GM23338 (cell line): ENCODE data around the gene STX5. TPM values are rescaled to one million over a fixed set of nuclear protein-coding genes. Genes with fewer than 3 reads are reported as not detected.
"Not testable (repeated sequence)": the region's sequence is repeated elsewhere in the genome, so short reads cannot be mapped to it uniquely, and the experiment has no call there.

Experiments used
- ATAC-seq: fragments of 200-7000 bp; cut with Tn5 transposase; 3 replicates; pipeline ENCODE4 v1.9.1; 2020
- DNase-seq: peaks from one replicate; pipeline ENCODE4 v3.0.0-alpha.2; 2015; ENCODE audit warnings: low spot score
- H2AFZ ChIP-seq: fragments of 200-600 bp; sonication (generic); 2 replicates; pipeline ENCODE4 v1.8.0; 2016; ENCODE audit warnings: antibody characterized with exemption, mild to moderate bottlenecking, moderate library complexity
- H3F3A ChIP-seq: fragments of 200-600 bp; sonication (generic); replicated peaks from 2 replicates; pipeline ENCODE4 v1.8.0; 2017; ENCODE audit warnings: antibody characterized with exemption, mixed run types, low read depth
- H3K27ac ChIP-seq: fragments of 200-600 bp; sonication (generic); 2 replicates; pipeline ENCODE4 v1.6.1; 2016; ENCODE audit warnings: low read depth
- H3K27me3 ChIP-seq: fragments of 200-600 bp; sonication (generic); 2 replicates; pipeline ENCODE4 v1.8.0; 2016; ENCODE audit warnings: mild to moderate bottlenecking, mixed run types, moderate library complexity; ENCODE audit not compliant: insufficient read depth
- H3K36me3 ChIP-seq: fragments of 200-600 bp; sonication (generic); 2 replicates; pipeline ENCODE4 v1.8.0; 2016; ENCODE audit warnings: mild to moderate bottlenecking; ENCODE audit not compliant: insufficient read depth
- H3K4me1 ChIP-seq: fragments of 200-600 bp; sonication (generic); 2 replicates; pipeline ENCODE4 v1.8.0; 2016; ENCODE audit warnings: mild to moderate bottlenecking, moderate library complexity; ENCODE audit not compliant: insufficient read depth
- H3K4me2 ChIP-seq: fragments of 200-600 bp; sonication (generic); 2 replicates; pipeline ENCODE4 v1.7.1; 2017; ENCODE audit warnings: mixed run types
- H3K4me3 ChIP-seq: fragments of 200-600 bp; sonication (generic); 2 replicates; pipeline ENCODE4 v1.6.1; 2016; ENCODE audit warnings: mixed run types
- H3K79me2 ChIP-seq: fragments of 200-600 bp; sonication (generic); replicated peaks from 2 replicates; pipeline ENCODE4 v1.8.0; 2017; ENCODE audit warnings: mild to moderate bottlenecking; ENCODE audit not compliant: insufficient read depth
- H3K9me2 ChIP-seq: fragments of 200-600 bp; sonication (generic); 2 replicates; pipeline ENCODE4 v1.8.0; 2017; ENCODE audit not compliant: insufficient read depth
- H4K20me1 ChIP-seq: fragments of 200-600 bp; sonication (generic); replicated peaks from 2 replicates; pipeline ENCODE4 v1.8.0; 2017; ENCODE audit warnings: mild to moderate bottlenecking; ENCODE audit not compliant: insufficient read depth
- H3K27ac Mint-ChIP-seq: 2 replicates; pipeline ENCODE4 v1.8.0; 2020; ENCODE audit warnings: inconsistent platforms, mild to moderate bottlenecking, moderate library complexity, mixed read lengths
- H3K27me3 Mint-ChIP-seq: 3 replicates; pipeline ENCODE4 v1.8.0; 2022; ENCODE audit warnings: low read depth, mild to moderate bottlenecking, moderate library complexity, mixed read lengths, inconsistent platforms; ENCODE audit not compliant: insufficient read depth, poor library complexity
- H3K36me3 Mint-ChIP-seq: 3 replicates; pipeline ENCODE4 v1.8.0; 2021; ENCODE audit warnings: low read depth, mild to moderate bottlenecking, inconsistent platforms, moderate library complexity, mixed read lengths
- H3K4me1 Mint-ChIP-seq: 3 replicates; pipeline ENCODE4 v1.8.0; 2020; ENCODE audit warnings: mild to moderate bottlenecking, inconsistent platforms, mixed read lengths
- H3K4me3 Mint-ChIP-seq: 3 replicates; pipeline ENCODE4 v1.8.0; 2021; ENCODE audit warnings: moderate library complexity, mild to moderate bottlenecking, inconsistent platforms, mixed read lengths
- H3K9me3 Mint-ChIP-seq: 3 replicates; pipeline ENCODE4 v1.8.0; 2020; ENCODE audit warnings: moderate library complexity, mild to moderate bottlenecking, inconsistent platforms, mixed read lengths
- CREB1 ChIP-seq: fragments of 250-450 bp; sonication (Bioruptor Pico); IDR thresholded peaks from 2 replicates; pipeline ENCODE4 v1.5.0; 2020; ENCODE audit warnings: low read depth, mild to moderate bottlenecking, moderate library complexity
- EZH2 ChIP-seq: fragments of 200-600 bp; sonication (generic); IDR thresholded peaks from one replicate; pipeline ENCODE4 v1.8.0; 2017; ENCODE audit warnings: antibody characterized with exemption, mild to moderate bottlenecking, low read depth; ENCODE audit not compliant: unreplicated experiment
- EZH2phosphoT487 ChIP-seq: fragments of 200-600 bp; sonication (generic); IDR thresholded peaks from one replicate; pipeline ENCODE4 v1.8.1; 2018; ENCODE audit warnings: antibody characterized with exemption; ENCODE audit not compliant: unreplicated experiment
- JUNB ChIP-seq: IDR thresholded peaks from one replicate; pipeline ENCODE4 v1.6.1; 2016; ENCODE audit warnings: antibody characterized with exemption; ENCODE audit not compliant: unreplicated experiment
- STAT1 ChIP-seq: IDR thresholded peaks from one replicate; pipeline ENCODE4 v1.6.1; 2016; ENCODE audit warnings: antibody characterized with exemption; ENCODE audit not compliant: unreplicated experiment
- ZNF114 ChIP-seq: fragments of 250-450 bp; sonication (Bioruptor Pico); IDR thresholded peaks from 2 replicates; pipeline ENCODE4 v1.5.0; 2020; ENCODE audit warnings: mild to moderate bottlenecking, moderate library complexity
- polyA plus RNA-seq: library from polyadenylated mRNA; unstranded; fragments of >200 nt; fragmentation: Nextera tagmentation; extraction: Ambion mirVana; gene quantifications from 2 replicates; pipeline ENCODE4 v1.2.1, GENCODE V29; 2016
- total RNA-seq: library from RNA; depleted of rRNA; stranded (reverse); fragments of >200 nt; shearing (Covaris generic); gene quantifications from 2 replicates; pipeline ENCODE4 v1.2.3, GENCODE V29; 2014
- TF ChIP-seq, protein P1 (sequence below): IDR thresholded peaks from 2 replicates; pipeline ENCODE4 v1.6.1; 2016; ENCODE audit warnings: antibody characterized with exemption
- TF ChIP-seq, protein P2 (sequence below): IDR thresholded peaks from one replicate; pipeline ENCODE4 v1.6.1; 2018; ENCODE audit warnings: antibody characterized with exemption; ENCODE audit not compliant: unreplicated experiment

The STX5 gene
- total and polyA plus RNA-seq, 2 experiments from 2014 or later = 7.7 to 22.2 TPM

DNA sequence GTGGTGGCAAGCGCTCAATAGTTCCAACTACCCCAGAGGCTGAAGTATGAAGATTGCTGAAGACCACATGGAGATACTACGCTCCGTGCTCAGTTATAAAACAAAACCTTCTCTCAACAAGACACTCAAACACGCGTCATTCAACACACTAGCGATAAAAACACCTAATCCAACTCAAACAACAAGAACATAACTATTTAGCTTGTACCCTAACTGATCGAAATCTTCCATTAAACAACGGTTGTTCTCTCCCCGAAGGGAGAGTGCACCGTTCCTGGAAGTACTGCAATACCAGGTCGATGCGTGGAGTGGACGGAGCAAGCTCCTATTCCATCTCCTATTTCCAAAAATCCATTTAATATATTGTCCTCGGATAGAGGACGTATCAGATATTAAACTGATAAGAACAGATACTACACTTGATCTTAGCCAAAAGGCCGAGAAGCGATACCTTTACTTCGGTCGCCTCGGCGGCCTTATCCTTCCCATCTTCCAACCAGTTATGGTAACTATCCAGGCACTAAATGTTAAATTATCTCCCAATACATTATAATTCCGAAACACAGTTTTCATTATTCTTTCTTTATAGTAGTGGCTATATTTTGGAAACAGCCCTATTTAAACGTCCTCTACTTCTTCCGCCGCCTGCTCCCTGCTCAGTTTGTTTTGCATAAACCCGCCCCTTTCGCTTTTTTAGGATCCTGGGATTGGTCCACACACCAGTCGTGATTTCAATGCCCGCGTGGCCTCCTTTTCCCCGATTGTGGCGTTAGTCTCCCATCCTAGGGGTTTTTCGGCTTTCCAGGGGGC is 9.7 kb upstream of the STX5 start (continued):
- TF ChIP-seq, protein P1, sequence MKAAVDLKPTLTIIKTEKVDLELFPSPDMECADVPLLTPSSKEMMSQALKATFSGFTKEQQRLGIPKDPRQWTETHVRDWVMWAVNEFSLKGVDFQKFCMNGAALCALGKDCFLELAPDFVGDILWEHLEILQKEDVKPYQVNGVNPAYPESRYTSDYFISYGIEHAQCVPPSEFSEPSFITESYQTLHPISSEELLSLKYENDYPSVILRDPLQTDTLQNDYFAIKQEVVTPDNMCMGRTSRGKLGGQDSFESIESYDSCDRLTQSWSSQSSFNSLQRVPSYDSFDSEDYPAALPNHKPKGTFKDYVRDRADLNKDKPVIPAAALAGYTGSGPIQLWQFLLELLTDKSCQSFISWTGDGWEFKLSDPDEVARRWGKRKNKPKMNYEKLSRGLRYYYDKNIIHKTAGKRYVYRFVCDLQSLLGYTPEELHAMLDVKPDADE = peak; percentile 98
- TF ChIP-seq CREB1 (peak; percentile 86), JUNB (peak; percentile 59), ZNF114 (peak; percentile 65), EZH2 (no peak), STAT1 (no peak), EZH2phosphoT487 (no peak)
- TF ChIP-seq, protein P2, sequence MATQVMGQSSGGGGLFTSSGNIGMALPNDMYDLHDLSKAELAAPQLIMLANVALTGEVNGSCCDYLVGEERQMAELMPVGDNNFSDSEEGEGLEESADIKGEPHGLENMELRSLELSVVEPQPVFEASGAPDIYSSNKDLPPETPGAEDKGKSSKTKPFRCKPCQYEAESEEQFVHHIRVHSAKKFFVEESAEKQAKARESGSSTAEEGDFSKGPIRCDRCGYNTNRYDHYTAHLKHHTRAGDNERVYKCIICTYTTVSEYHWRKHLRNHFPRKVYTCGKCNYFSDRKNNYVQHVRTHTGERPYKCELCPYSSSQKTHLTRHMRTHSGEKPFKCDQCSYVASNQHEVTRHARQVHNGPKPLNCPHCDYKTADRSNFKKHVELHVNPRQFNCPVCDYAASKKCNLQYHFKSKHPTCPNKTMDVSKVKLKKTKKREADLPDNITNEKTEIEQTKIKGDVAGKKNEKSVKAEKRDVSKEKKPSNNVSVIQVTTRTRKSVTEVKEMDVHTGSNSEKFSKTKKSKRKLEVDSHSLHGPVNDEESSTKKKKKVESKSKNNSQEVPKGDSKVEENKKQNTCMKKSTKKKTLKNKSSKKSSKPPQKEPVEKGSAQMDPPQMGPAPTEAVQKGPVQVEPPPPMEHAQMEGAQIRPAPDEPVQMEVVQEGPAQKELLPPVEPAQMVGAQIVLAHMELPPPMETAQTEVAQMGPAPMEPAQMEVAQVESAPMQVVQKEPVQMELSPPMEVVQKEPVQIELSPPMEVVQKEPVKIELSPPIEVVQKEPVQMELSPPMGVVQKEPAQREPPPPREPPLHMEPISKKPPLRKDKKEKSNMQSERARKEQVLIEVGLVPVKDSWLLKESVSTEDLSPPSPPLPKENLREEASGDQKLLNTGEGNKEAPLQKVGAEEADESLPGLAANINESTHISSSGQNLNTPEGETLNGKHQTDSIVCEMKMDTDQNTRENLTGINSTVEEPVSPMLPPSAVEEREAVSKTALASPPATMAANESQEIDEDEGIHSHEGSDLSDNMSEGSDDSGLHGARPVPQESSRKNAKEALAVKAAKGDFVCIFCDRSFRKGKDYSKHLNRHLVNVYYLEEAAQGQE = no peak

DNA sequence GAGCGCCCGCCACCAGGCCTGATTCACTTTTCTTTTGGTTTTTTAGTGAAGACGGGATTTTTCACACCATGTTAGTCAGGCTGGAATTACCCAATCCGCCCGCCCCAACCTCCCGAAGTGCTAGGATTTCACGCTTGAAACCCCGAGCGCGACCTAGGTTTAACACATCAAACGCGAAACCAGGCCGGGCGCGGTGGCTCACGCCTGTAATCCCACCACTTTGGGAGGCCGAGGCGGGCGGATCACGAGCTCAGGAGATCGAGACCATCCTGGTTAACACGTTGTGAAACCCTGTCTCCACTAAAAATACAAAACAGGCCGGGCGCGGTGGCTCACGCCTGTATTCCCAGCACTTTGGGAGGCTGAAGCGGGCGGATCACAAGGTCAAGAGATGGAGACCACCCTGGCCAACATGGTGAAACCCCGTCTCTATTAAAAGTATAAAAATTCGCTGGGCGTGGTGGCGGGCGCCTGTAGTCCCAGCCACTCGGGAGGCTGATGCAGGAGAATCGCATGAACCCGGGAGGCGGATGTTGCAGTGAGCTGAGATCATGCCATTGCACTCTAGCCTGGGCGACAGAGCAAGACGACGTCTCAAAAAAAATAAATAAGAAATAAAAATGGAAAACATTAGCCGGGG is 9.0 kb upstream of the STX5 start:
- not testable (repeated sequence) for H3K27ac Mint-ChIP-seq, H3K9me3 Mint-ChIP-seq, H3K4me3 Mint-ChIP-seq

More for the DNA sequence above, 9.0 kb upstream of the STX5 start:
- DNase-seq (peak; percentile 79), ATAC-seq (peak; percentile 4)
- not testable (repeated sequence) for H3K27me3 ChIP-seq, H2AFZ ChIP-seq, H3K4me1 ChIP-seq, H3K36me3 ChIP-seq, H4K20me1 ChIP-seq, H3K9me2 ChIP-seq
- Histone ChIP-seq H3F3A (peaks cover 31% of the 10 kb centered on the region; the same call in 1 of the 2 replicates), H3K4me3 (peak overlapping the region; percentile 64), H3K27ac (peak overlapping the region; percentile 98), H3K79me2 (peaks cover 32% of the 10 kb centered on the region), H3K4me2 (peak overlapping the region; percentile 82)
- Mint-ChIP-seq H3K27me3 (peaks cover 16% of the 10 kb centered on the region), H3K4me1 (peaks cover 18% of the 10 kb centered on the region), H3K36me3 (peaks cover 27% of the 10 kb centered on the region)
